SH-SY5Y (cell line): ENCODE measurements around the gene RAB27B.

ENCODE experiments used
- GATA2 ChIP-seq: IDR thresholded peaks from 2 replicates; pipeline ENCODE4 v1.6.1; 2011; ENCODE audit warnings: mild to moderate bottlenecking, low read depth, low read length
- GATA3 ChIP-seq: IDR thresholded peaks from 2 replicates; pipeline ENCODE4 v1.6.1; 2011; ENCODE audit warnings: low read depth, mild to moderate bottlenecking, low read length, moderate library complexity

The RAB27B gene

DNA sequence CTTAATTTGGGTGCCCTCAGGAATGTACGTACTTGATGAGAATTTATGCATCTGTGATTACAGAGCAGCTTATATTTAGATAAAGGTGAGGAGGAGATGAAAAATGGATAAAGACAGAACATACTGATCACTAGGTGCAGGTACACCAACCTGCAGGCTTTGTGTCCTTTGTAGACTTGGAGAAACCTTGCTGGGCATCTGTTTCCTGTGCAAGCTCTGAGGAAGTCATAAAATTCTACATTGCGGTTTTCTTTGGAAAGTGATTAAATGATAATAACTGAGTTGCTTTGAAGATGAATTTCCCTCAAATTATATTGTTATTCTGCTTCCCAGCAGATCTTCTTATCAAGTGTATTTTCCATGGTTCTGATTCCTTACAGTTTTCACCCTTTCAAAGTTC, 7.7 kb downstream of the RAB27B start:
- TF ChIP-seq GATA3: no peak
- TF ChIP-seq GATA2: no peak

DNA sequence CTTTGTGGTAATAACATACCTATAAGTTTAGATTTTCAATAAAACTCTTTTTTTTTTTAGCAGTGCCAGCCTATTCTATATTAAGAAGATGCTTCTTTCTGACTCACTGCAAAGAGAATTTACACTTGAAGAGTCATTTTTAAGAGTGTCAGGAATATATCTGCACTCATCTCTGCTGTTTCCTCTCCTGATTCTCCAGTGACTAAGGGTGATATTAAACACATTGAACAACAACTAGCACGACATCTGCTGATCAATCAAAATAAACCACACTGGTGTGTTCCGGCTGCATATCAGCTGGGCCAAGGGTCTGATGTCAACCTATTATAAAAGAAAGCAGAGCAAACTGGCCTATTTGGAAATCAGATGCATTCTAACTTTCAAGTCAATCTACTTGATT, 15.0 kb downstream of the RAB27B start:
- TF ChIP-seq GATA2 (no peak), GATA3 (no peak)

DNA sequence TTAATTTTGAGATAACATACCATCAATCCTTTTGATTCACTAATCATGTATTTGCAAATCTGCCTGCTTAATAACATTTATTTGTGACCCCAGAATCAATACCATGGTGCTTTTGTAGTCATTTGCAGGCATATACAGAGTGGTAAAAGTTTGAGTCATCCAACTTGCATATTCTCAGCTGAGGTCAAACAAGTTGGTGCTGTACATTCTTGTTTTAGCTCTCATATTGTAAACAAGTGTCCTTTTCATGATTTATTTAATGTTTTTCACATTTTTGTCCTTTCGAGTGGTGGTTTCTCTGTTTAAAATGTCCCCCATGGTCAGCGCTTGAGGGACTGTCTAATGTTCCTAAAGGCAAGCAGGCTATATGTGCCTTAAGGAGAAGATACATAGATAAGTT, 17.5 kb downstream of the RAB27B start:
- no peak for TF ChIP-seq GATA3
- no peak for TF ChIP-seq GATA2

DNA sequence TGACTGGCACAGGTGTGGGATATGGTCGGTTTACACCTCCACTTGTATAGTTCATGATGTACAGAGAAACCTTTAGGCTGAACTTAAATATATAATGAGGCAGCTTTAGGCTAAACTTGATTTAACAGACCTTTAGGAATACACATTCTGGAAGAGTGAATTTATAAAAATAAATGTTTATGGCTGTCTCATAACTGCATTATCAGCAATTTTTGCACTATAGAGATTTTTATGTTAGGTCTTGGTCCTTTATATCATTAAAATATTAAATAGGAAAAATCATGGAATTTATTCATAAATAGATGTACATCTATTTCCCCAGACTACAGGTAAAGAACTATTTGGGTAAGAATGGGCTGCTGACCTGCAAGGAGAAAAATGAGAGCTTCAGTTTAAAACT, 19.8 kb downstream of the RAB27B start:
- TF ChIP-seq GATA3 (no peak), GATA2 (no peak)

DNA sequence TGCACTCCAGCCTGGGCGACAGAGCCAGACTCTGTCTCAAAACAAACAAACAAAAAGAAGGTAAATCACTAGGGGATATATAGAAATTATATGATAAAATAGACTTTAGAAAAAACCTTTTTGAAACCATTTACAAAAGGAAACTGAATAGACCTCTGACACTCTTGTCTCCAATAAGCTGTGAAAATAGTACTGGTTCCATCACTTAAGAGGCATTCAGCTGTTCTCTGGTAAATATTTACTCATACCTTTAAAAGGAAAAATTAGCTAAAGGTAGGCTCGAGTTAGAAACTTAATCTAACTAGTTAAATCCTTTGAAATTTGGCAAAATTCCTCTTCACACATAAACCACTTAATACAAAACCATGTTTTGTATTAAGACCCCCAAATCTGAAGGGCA, 21.4 kb downstream of the RAB27B start:
- TF ChIP-seq GATA3 (no peak), GATA2 (no peak)

DNA sequence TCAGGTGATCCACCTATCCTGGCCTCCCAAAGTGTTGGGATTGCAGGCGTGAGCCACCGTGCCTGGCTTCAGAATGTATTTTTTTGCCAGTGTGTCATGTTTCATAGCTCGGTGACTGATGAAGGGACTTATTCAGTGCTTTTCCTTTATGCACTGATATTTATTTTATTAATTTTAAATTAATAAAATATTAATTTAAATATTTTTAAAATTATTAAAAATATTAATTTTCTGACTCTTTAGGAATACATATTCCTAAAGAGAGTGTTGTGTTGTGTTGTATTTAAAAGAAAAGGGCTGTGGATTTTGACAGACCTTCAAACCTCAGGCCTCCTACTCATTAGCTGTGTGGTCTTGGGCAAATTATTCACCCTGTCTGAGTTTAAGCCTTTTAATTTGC, 22.3 kb downstream of the RAB27B start:
- TF ChIP-seq GATA2: no peak
- no peak for TF ChIP-seq GATA3

DNA sequence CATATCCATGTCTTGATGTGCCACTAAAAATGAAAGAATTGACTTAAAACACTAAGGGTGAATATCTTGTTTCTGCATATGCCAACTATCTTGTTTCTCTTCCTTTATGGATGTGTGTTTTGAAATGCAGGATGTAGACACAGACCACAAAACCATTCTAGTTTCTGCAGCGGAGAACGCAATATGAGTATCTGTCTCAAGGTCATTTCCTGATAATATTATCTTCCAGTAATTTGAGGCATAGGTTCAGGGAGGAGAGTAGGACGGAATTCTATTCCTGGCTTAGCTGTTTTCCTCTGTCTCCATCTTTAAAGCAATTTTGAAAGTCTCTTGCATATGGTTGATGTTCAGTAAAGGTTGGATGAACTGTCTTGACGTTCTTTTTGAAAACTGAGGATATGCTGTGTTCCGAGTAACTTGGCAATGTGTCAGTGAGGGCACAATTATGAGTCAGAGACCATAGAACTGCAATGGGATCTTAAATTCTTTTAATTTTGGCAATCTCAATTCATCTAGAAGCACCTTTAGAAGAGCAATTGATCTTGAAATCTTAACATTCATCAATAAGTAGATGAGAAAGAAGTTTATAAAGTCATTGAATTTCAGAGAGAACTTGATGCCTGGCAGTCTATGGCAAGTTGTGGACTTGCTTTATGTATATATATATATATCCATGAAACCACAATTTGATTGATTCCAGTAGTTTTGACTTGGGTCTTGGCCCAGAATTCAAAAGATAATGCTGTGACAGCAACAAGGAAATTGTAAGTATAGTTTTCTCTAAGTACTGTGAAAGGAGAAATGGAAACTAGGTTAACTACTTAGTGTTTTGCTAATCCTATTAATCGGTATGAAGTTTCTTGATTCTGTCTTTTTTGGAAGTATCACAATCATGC, 24.8 kb downstream of the RAB27B start:
- TF ChIP-seq GATA3 (no peak), GATA2 (no peak)

DNA sequence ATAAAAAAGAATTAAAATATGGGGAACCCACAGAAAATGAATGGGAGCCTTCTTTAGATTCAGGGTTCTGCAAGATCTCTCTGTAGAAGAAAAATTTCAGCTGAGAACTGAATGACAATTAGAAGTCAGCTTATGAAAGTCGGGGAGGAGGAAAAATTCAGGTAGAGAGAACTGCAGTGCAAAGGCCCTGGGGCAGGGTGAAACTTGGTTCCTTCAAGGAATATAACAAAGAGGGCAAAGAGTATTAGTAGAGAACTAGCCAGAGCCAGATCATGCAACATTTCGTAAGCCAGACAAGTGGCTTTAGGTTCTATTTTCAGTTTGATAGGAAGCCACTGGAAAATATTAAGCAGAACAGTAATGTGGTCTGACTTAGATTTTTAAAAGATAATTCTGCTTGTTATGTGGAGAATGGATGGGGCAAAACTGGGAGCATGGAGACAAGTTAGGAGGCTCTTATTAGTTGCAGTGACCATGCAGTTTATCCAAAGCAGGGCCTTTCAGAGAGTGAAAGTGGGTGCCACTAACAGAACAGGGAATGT, 27.9 kb downstream of the RAB27B start:
- TF ChIP-seq GATA3: no peak
- TF ChIP-seq GATA2: no peak

DNA sequence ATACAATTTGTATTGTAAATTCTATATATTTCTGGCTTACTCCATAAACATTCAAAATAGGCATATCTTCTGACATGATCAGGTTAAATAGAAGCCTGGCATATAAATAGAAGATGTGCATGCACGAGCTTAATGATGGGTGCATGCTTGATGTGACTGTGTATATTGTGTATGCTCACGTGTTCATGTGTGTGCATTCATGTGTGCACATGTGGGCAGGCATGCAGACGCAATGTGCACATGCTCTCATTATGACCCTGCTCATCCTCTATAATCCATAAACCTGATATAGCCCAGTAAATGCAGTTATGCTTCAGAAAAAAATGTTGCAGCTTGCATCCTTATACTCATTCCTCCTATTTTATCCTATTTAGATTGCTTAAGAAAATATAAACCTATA, 29.2 kb downstream of the RAB27B start:
- no peak for TF ChIP-seq GATA2
- no peak for TF ChIP-seq GATA3

DNA sequence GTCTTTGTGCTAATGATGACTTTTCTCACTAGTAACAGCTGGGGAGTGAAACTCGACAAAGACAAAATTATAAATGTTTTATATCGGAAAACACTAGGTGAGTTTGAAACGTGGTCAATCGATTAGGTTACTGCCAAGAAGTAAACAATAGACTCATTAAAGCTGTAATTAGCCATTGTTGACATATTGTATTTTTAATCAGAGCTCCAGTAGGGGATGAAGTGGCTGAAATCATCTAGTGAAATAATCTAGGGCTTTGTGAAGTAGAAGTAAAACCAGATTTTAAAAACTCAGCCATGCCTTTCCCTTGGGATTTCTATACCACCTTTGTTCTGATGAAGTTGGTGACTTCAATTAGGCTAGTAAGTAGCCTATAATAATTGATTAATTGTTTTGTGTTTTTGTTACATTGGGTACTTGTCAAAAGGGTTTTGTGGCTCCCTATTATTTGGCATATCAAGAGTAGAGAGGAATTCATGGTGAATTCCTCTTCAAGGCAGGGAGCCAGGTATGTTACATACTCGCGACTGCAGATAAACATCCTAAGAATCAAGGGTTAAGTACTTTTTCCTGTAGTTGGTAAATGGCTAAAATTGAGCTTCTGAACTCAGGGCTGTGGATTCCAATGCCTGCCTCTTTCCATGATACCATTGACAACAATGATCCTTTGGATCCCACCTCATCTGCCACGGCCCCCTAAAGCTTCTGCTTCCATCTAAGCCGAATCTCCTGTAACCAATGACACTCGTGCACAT, 31.6 kb downstream of the RAB27B start:
- TF ChIP-seq GATA3 (no peak), GATA2 (no peak)

DNA sequence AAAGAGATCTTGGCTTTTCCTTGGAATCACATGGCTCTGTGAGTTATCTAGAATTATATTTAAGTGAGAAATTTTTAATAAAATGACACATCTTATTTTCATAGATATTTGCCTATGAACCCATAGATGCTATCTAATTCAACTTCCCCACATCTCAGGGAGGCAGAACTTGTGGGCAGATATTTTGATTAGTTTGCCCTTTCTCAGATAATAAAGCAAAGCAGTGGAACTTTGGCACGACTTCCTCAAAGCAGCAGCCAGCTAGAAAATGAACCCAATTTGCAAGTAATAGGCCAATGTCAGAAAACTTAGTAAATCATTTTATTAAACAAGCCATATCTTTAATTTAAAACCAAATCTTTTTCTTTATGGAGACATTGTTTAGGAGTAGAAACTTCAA, 32.7 kb downstream of the RAB27B start:
- no peak for TF ChIP-seq GATA3
- no peak for TF ChIP-seq GATA2

DNA sequence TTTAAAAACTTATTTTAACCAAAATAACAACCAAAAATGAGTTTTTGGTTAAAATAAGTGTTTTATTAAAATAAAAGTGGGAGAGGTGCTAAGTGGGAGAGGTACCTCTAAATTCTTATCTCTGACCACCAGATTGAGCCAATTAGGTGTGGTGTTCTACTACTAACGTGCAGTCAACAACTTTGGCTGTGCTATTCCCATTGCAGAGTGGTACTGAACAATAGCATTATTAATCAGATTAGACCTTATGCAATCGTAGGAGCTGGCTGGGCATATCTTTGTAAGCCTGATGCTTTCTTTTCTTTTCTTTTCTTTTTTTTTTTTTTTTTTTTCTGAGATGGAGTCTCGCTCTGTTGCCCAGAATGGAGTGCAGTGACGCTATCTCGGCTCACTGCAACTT, 38.9 kb downstream of the RAB27B start:
- no peak for TF ChIP-seq GATA3
- no peak for TF ChIP-seq GATA2

DNA sequence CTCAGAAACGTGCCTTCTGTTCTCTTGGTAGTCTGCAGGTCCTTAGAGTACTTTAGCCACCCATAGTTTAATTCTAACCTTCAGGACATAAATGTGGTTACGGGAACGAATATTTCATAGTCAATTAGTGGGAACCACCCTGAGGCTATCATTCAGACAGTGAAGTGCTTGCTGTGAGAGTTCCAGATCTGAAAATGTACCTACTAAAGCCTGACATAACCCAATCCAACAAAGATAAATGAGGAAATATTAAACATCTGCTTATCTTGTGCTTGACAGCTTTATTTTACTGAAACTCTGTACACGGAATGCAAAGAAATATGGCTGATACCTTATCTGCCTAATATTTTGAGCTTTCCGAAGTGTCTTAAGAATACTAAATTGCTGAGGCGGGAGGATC, 43.0 kb downstream of the RAB27B start:
- TF ChIP-seq GATA2 (peak; percentile 73), GATA3 (peak; percentile 51; the same call in 1 of the 2 replicates)

DNA sequence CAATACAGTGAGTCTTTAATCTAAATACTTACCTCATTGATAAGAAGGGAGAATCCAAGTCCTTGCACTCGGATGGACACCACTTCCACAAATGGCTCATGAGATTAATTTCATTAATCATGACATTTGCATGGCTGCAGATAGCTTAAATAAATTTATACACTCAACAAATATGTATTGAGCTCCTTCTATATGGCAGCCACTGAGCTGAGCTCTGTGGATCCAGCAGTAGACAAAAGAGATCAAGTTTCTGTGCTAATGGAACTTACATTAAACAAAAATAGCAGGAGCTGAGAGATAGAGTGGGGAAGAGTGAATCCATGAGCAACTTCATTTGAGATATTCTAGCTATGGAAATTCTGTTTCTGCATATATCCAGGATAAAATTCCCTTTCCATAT, 44.4 kb downstream of the RAB27B start:
- no peak for TF ChIP-seq GATA3
- TF ChIP-seq GATA2: no peak

DNA sequence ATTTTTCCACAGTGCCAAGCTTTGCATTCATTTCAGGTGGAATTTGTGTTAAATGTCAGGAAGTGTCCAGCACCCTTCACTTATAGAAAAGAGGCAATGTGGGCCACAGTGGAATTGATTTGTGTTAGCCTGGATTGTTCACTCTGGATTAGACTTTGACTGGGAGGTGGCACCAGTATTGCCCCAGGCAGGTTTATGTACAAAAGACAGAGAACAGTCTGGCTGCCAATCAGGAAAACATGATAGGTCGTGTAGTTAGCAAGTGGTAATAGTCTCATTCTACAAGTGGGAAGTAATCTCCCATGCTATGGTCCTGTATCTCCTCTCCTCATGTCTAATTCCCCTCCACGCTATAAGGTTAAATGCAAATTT, 45.6 kb downstream of the RAB27B start:
- TF ChIP-seq GATA3 (no peak), GATA2 (no peak)

DNA sequence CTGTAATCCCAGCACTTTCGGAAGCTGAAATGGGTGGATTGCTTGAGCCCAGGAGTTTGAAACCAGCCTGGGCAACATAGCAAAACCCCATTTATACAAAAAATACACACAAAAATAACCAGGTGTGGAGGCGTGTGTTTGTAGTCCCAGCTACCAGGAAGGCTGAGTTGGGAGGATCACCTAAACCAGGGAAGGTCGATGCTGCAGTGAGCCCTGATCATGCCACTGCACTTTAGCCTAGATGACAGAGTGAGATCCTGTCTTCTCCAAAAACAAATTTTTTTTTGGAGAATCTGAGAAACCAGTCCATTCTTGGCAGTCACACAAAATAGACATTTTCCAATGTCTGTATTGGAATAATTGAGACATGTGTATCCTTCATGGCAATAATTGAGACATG, 46.8 kb downstream of the RAB27B start:
- no peak for TF ChIP-seq GATA3
- TF ChIP-seq GATA2: no peak
